ENCODE results near the gene ANO1.

GRCh38 chr11:70230151-70230839 lies 152.2 kb downstream of the ANO1 start:
- TF ChIP-seq EZH2phosphoT487 (IDR thresholded peaks at IDR 0.05; ENCODE audit: borderline replicate concordance, low read length) (no peak), CTCF (IDR thresholded peaks at IDR 0.05; ENCODE audit: low read depth, low read length, poor library complexity, severe bottlenecking) (no peak)
